Frontal cortex (tissue), 4 donors: ENCODE data around the gene MTM1. TPM values are rescaled to one million over a fixed set of nuclear protein-coding genes. Genes with fewer than 3 reads are reported as not detected.

Experiments used
- DNase-seq, 2 donors: peaks; one replicate each; pipeline ENCODE4 v3.0.0; 2012; ENCODE audit warnings: low spot score in 2 of 2
- FAIRE-seq: peaks from 2 replicates; lab custom pipeline; 2012; peaks lifted over from hg19 to GRCh38; lab: Jason Lieb, UNC
- total RNA-seq: library from RNA; depleted of rRNA; stranded (reverse); fragments of >200 nt; gene quantifications from one replicate; pipeline ENCODE4 v1.2.3, GENCODE V29; 2014
- donor health status: control.
- donor health status: control.
- donor health status: control.

Gene MTM1
- total RNA-seq, 1 donor from 2014 or later, result 10.2 TPM

- FAIRE-seq (no peak), DNase-seq (no peak)
Measured at GRCh38 chrX:150696866-150697265, 128.4 kb downstream of the MTM1 start.

GRCh38 chrX:150697641-150698040 lies 129.2 kb downstream of the MTM1 start:
- no peak for FAIRE-seq

GRCh38 chrX:150698981-150699380 lies 130.6 kb downstream of the MTM1 start:
- no peak for DNase-seq
- FAIRE-seq, result no peak

More at GRCh38 chrX:150697641-150698040, 129.2 kb downstream of the MTM1 start:
- DNase-seq, result no peak

GRCh38 chrX:150700107-150700506 lies 131.7 kb downstream of the MTM1 start:
- no peak for DNase-seq
- no peak for FAIRE-seq

- no peak for FAIRE-seq
- no peak for DNase-seq
Measured at GRCh38 chrX:150701377-150701776, 133.0 kb downstream of the MTM1 start.

GRCh38 chrX:150702966-150703694 lies 134.7 kb downstream of the MTM1 start:
- DNase-seq (no peak), FAIRE-seq (no peak)

GRCh38 chrX:150703695-150703974 lies 135.2 kb downstream of the MTM1 start:
- no peak for DNase-seq
- FAIRE-seq, result no peak

- DNase-seq, result no peak
- FAIRE-seq, result no peak
Measured at GRCh38 chrX:150704030-150704613, 135.7 kb downstream of the MTM1 start.

GRCh38 chrX:150712619-150713018 lies 144.2 kb downstream of the MTM1 start:
- no peak for FAIRE-seq
- DNase-seq, result no peak

- no peak for FAIRE-seq
- no peak for DNase-seq
Measured at GRCh38 chrX:150715184-150715583, 146.8 kb downstream of the MTM1 start.

- FAIRE-seq, result no peak
- no peak for DNase-seq
Measured at GRCh38 chrX:150719621-150720020, 151.2 kb downstream of the MTM1 start.

Other genes starting within 250 kb of the MTM1 start
- 2.4 TPM for gene MAMLD1, start 205.3 kb upstream of the MTM1 start, total RNA-seq
- 34.6 TPM for gene MTMR1, start 124.8 kb downstream of the MTM1 start, total RNA-seq